Jurkat, Clone E6-1 (cell line): ENCODE measurements around the gene CILP2.

ENCODE experiments used
- DNase-seq: peaks from one replicate; pipeline ENCODE4 v3.0.0-alpha.2; 2011; ENCODE audit warnings: low read depth, low spot score
- H3K4me3 ChIP-seq: 2 replicates; pipeline ENCODE4 v1.5.1; 2011; ENCODE audit warnings: mild to moderate bottlenecking, low read length, control low read depth, moderate library complexity

CILP2 gene

DNA sequence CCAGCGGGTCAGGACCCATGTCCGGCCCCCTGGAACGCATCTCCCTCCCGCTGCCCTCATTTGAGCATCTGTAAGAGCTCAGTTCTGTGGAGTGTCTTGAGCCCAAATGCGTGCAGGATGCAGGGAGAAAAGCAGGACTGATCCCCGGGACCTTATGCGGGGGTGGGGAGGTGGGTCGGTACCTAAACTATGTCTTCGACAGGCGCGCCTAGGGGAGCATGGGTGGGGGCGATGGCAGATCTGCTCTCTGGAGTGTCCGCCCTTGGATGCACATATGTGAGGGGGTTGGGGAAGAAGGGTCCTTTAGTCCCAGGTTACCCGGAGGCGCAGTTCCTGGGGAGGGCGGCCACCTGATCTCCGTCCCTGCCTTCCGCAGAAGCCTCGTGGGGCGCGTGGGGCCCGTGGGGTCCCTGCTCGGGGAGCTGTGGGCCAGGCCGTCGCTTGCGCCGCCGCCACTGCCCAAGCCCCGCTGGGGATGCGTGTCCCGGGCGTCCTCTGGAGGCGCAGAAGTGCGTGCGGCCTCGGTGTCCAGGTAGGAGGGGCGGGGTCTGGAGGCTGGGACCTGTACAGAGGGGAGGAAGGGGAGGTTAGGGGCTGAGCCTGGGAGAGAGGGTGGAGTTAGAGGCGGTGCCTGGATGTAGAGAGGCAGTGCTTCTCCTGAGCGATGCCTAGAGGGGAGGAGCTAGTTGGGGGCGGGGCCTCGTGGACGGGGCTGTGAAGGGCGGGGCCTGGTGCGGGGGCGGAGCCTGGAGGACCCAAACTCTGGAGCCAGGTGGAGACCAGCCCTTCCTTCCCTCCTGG, 2.9 kb downstream of the CILP2 start:
- no peak overlapping the region for H3K4me3 ChIP-seq
- peak; percentile 20 for DNase-seq

GRCh38 chr19:19541616-19542015, 3.6 kb downstream of the CILP2 start:
- no peak overlapping the region for H3K4me3 ChIP-seq
- no peak for DNase-seq

- no peak for DNase-seq
- no peak overlapping the region for H3K4me3 ChIP-seq
Measured at GRCh38 chr19:19542507-19542906, 4.4 kb downstream of the CILP2 start.

- no peak overlapping the region for H3K4me3 ChIP-seq
- no peak for DNase-seq
Measured at GRCh38 chr19:19543101-19543500, 5.0 kb downstream of the CILP2 start.

GRCh38 chr19:19543640-19544039, 5.6 kb downstream of the CILP2 start:
- no peak overlapping the region for H3K4me3 ChIP-seq
- no peak for DNase-seq

- no peak for DNase-seq
- no peak overlapping the region for H3K4me3 ChIP-seq
Measured at GRCh38 chr19:19544257-19544953, 6.3 kb downstream of the CILP2 start.

GRCh38 chr19:19544954-19545591, 7.0 kb downstream of the CILP2 start:
- no peak overlapping the region for H3K4me3 ChIP-seq
- no peak for DNase-seq

DNA sequence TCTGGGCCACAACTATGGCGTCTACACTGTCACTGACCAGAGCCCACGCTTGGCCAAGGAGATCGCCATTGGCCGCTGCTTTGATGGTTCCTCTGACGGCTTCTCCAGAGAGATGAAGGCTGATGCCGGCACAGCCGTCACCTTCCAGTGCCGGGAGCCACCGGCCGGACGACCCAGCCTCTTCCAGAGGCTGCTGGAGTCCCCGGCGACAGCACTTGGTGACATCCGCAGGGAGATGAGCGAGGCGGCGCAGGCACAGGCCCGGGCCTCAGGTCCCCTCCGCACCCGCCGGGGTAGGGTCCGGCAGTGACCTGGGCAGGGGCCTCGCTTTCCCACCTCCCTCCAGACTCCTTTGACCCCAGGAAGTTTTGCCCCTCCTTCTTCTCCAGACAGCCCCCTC, 7.6 kb downstream of the CILP2 start:
- no peak for DNase-seq
- no peak overlapping the region for H3K4me3 ChIP-seq

- H3K4me3 ChIP-seq, result no peak overlapping the region
- DNase-seq, result no peak
Measured at GRCh38 chr19:19546751-19547162, 8.7 kb downstream of the CILP2 start.

DNA sequence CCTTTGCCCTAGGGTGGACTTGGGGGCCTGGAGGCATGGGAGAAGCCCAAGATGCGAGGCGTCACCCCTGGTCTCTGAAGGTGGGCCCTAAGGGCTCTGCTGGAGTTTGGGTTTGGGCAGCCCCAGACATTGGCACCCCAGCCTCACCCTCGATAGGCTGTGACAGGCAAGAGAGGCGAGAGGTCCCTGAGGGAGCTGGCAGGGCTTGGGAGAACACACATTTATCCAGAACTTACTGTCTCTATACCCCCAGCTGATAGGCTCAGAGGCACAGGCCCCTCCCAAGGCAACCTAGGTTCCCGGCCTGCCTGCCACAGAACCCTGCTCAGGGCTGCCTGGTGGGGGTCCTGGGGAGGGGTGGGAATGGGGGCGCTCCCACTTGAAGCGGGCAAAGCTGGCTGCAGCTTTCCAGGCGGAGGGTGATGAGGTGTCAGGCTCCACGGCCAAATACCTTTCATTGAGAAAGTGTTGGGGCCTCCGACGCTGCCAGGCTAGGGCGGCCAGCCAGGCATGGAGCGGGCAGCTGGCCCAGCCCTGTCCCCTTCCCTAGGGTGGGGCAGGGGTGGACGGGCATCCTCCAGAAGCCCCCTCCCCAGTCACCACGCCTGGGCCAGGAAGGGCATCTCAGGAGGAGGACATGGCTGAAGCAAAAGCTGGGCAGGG, 9.7 kb downstream of the CILP2 start:
- DNase-seq, result no peak
- no peak overlapping the region for H3K4me3 ChIP-seq

DNA sequence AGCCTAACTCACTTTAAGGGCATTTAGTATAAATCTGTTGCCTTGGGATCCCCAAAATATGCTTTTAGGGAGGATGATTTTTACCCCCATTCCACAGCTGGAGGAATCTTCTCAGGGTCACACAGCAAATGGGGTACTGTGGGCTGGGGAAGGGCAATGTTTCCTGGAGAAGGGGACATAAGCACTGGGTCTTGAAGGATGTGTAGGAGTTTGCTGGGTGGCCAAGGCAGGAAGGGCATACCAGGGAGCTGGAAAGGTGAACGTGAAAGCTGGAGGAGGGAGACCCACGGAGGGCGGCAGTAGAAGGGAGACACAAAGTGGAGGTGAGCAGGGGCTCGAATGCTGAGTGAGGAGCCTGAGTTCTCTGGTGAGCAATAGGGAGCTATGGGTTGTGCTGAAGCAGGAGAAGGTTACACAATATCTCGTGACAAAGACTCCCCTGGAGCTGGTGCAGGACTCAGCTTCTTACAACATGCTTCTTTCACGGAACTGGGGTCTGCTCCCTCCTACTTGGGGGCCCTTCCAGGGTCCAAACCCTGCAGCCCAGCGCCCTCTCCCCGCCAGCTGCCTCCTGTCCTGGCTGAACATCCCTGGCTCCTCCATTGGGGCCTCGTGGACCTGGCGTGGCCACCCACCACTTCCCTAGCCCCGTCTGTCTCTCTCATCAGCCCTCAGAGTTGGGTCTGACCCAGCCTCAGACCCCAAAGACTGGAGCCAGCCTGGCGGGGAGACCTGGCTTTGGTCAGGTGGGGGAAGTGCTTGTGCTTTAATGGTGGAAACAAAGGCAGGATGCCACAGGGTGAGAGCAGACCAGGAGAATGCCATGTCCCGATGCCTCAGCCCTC, 11.1 kb downstream of the CILP2 start:
- DNase-seq, result no peak
- H3K4me3 ChIP-seq, result no peak overlapping the region

DNA sequence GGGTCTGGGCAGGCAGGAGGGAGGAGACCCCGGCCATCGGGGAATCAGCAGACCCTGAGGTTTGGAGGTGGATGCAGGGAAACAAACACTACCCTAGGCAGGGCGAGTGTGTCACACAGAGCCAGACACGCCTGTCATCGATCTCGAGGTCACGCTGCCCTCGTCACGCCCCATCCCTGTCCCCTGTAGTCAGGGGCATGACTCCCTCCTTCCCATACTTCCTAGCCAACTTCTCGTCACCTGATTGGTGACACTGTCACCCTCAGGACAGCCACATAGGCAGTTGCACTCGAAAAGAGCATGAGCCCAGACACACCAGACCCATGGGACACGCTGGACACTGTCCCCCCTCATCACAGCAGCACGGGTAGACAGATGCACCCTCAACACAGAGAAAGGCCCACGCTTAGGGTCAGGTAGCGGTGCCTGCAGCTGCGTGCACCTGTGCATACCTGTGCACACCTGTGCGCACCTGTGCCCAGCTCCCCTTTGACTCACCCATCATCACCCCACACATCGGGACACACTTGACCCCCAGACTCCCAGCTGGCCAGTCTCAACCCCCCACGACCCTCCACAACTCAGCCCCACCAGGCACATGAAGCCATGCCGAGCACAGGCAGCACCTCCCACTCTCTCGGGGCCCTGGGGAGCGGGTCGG, 11.9 kb downstream of the CILP2 start:
- no peak overlapping the region for H3K4me3 ChIP-seq
- DNase-seq, result no peak

DNA sequence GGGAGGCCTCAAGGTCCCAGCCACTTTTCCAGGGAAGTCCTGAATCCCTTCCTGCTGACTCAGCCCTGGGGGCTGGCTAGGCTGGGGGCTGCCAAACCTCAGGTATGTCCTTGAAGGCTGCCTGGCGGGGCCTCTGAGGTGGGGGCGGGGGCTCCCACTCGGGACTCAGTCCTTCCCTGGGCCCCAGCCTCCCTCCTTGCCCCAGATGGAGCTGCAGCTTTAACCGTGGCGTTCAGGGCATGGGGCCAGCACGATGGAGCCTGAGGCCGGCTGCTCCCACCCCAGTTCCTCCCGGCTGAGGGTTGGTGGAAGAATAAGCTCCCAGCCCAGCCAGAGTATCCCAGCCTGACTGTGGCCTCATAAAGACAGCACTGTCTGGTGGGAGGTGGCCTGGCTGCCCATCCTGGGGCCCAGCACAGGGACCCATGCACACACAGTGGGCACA, 12.4 kb downstream of the CILP2 start:
- DNase-seq, result no peak

DNA sequence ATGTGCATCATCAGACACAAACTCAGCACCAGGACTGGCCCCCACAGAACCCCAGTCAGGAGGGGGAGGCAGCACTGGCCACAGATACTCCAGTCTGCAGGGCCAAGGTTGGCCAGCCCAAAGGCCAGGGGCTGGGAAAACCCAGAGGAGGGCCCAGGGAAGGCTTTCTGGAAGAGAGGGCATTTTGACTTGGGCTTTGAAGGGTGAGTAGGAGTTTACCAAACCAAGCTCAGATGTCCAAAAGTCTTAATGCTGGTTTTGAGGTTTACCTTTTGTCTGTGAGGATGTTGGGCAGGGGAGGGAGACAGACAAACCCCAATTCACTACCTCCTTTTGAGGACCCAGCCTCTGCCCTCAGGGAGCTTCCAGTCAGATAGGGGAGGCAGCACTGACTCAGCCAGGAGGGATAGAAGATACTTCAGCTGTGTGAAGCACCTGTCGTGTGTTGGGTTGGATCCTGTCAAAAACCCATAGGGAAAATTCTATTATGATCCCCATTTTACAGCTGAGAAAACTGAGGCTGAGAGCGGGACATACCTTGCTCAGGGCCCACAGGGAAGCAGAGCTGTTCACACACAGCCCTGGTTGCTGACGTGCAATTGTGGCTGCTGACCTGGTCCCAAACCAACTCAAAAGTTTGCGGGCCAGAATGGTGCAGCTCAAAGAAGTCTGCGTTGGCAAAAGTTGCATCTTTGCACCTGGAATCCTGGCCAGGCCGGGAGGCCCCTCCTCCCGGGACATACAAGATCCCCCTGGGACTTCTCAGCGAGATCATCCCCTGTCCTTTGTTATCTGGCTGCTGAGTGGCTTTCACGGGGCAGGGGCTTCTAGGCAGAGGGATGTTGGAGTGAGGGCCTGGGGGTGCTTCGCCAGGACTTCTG, 13.1 kb downstream of the CILP2 start:
- DNase-seq, result no peak

More for the DNA sequence above, 12.4 kb downstream of the CILP2 start:
- no peak overlapping the region for H3K4me3 ChIP-seq

GRCh38 chr19:19551853-19552192, 13.8 kb downstream of the CILP2 start:
- DNase-seq, result no peak
- no peak overlapping the region for H3K4me3 ChIP-seq

More for the DNA sequence above, 13.1 kb downstream of the CILP2 start:
- H3K4me3 ChIP-seq, result no peak overlapping the region

GRCh38 chr19:19552798-19553197, 14.7 kb downstream of the CILP2 start:
- no peak overlapping the region for H3K4me3 ChIP-seq
- DNase-seq, result no peak

DNA sequence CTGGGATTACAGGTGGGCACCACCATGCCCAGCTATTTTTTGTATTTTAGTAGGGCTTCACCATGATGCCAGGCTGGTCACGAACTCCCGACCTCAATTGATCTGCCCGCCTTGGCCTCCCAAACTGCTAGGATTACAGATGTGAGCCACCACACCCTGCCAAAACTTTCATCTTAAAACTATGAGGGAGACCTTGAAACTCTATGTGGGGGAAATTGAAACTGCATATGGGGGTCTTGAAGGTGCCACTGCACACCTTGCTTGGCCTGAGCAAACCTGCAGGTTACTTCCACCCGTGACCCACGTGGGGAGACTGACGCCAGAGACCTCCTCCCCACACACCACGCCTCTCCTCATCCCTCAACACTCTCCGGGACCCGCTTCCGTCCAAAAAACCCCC, 15.6 kb downstream of the CILP2 start:
- DNase-seq, result no peak
- no peak overlapping the region for H3K4me3 ChIP-seq
